Aorta (tissue), 5 donors: Measurements from ENCODE around the gene PLA2G4D. TPM values are rescaled to one million over a fixed set of nuclear protein-coding genes. Genes with fewer than 3 reads are reported as not detected.

Experiments used
- ATAC-seq: fragments of 200-7000 bp; cut with Tn5 transposase; one replicate; pipeline ENCODE4 v1.9.1; 2022; ENCODE audit warnings: moderate library complexity; ENCODE audit not compliant: low FRiP score
- DNase-seq, 2 donors: peaks; one replicate each; pipeline ENCODE4 v3.0.0-alpha.2; 2020
- H3K27ac ChIP-seq, 2 donors: one replicate each; pipeline ENCODE4 v1.5.1; 2013; ENCODE audit warnings: low read length in 2 of 2, mild to moderate bottlenecking in 2 of 2, moderate library complexity in 2 of 2, control low read depth in 1 of 2, inconsistent platforms in 1 of 2, low read depth in 1 of 2
- H3K27me3 ChIP-seq, 2 donors: one replicate each; pipeline ENCODE4 v1.6.1; 2013; ENCODE audit warnings: control low read depth in 1 of 2, low read length in 1 of 2, mild to moderate bottlenecking in 1 of 2, moderate library complexity in 1 of 2; ENCODE audit not compliant: insufficient read depth in 2 of 2, control insufficient read depth in 1 of 2
- H3K36me3 ChIP-seq, 2 donors: one replicate each; pipeline ENCODE4 v1.6.1; 2013; ENCODE audit warnings: control low read depth in 1 of 2, low read length in 1 of 2, mild to moderate bottlenecking in 1 of 2; ENCODE audit not compliant: insufficient read depth in 2 of 2, control insufficient read depth in 1 of 2
- H3K4me1 ChIP-seq, 2 donors: one replicate each; pipeline ENCODE4 v1.6.1; 2013; ENCODE audit warnings: low read length in 2 of 2, control low read depth in 1 of 2, mild to moderate bottlenecking in 1 of 2, moderate library complexity in 1 of 2; ENCODE audit not compliant: insufficient read depth in 2 of 2, control insufficient read depth in 1 of 2
- H3K4me3 ChIP-seq, 2 donors: one replicate each; pipeline ENCODE4 v1.5.1; 2013; ENCODE audit warnings: low read length in 2 of 2, control low read depth in 1 of 2, mild to moderate bottlenecking in 1 of 2
- H3K9me3 ChIP-seq: one replicate; pipeline ENCODE4 v1.6.1; 2013; ENCODE audit warnings: mild to moderate bottlenecking, low read length; ENCODE audit not compliant: control insufficient read depth
- WGBS, 2 donors: extraction: QIAGEN DNeasy Blood & Tissue Kit; methylation state at CpG; one replicate each; pipeline ENCODE4 v1.1.7; 2013; 5-methylcytosine and 5-hydroxymethylcytosine counted together
- intact Hi-C, 2 donors: fragments of 100-400 bp; cut with DNase I; formaldehyde crosslinking; loops; one replicate each; pipeline versions ENCODE4 v1.14.2 to v1.15.0; 2022
- long read RNA-seq, 2 donors: library from polyadenylated mRNA; unstranded; transcript quantifications; one replicate each; pipeline ENCODE4 v2.0.0, GENCODE V29; 2020 to 2021
- polyA plus RNA-seq, 2 donors: library from polyadenylated mRNA; stranded (reverse); fragments of 200-250 nt; gene quantifications; one replicate each; pipeline ENCODE4 v1.2.3, GENCODE V29; 2013
- total RNA-seq, 2 donors: library from RNA; stranded (reverse); fragmentation: NEBNext Ultra II Directional; extraction: Animal tissue kit (Norgen Biotek cat#: 25700); gene quantifications; one replicate each; pipeline ENCODE4 v1.2.1, GENCODE V29; 2021
- donor health status: healthy with polysubstance abuse.
- donor health status: Bipolar disorder and iron deficiency.
- donor health status: DM: no; HTN: no; CAD: no.
- donor health status: DM: no; HTN: no; CAD: no.
- donor health status: DM: yes; HTN: yes; CAD: no.

The PLA2G4D gene, protein sequence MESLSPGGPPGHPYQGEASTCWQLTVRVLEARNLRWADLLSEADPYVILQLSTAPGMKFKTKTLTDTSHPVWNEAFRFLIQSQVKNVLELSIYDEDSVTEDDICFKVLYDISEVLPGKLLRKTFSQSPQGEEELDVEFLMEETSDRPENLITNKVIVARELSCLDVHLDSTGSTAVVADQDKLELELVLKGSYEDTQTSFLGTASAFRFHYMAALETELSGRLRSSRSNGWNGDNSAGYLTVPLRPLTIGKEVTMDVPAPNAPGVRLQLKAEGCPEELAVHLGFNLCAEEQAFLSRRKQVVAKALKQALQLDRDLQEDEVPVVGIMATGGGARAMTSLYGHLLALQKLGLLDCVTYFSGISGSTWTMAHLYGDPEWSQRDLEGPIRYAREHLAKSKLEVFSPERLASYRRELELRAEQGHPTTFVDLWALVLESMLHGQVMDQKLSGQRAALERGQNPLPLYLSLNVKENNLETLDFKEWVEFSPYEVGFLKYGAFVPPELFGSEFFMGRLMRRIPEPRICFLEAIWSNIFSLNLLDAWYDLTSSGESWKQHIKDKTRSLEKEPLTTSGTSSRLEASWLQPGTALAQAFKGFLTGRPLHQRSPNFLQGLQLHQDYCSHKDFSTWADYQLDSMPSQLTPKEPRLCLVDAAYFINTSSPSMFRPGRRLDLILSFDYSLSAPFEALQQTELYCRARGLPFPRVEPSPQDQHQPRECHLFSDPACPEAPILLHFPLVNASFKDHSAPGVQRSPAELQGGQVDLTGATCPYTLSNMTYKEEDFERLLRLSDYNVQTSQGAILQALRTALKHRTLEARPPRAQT
- total RNA-seq (not detected), polyA plus RNA-seq (not detected)
- long read RNA-seq, donor 1 = 0 reads
- long read RNA-seq, donor 2 = 0 reads

DNA sequence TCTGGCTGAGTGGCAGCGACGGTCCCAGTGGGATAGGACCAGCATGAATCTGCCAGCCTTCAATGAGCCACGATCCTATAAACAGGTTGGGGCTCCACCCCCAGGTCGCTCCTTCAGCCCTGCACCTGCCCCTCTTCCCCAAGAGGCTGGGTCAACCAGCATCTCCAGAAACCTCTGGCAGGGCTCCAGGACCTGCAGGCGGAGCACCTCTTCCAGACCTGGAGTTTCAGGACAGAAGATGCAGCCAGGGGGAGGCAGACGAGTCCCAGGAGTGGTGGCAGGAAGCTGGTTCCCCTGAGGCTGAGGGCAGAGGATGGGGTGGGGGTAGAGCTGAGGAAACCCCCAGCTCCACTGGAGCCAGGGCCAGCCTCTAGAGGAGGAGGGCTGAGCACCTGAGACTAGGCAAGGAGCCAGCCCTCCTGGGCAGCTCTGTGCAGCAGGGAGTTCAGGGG is at the start of gene PLA2G4D:
Gene PLA2G4D (minus strand): TSS at position 51 of the 452 bp plus-strand sequence. CDS start 103 bp downstream, outside the sequence.
- Histone ChIP-seq H3K4me3 (no peak within 1 kb of the TSS), H3K9me3 (no peaks in the 10 kb centered on the region), H3K4me1 (no peaks in the 10 kb centered on the region), H3K36me3 (no peaks in the 10 kb centered on the region), H3K27ac (no peak within 1 kb of the TSS), H3K27me3 (no peaks in the 10 kb centered on the region)
- no peak for ATAC-seq
- WGBS, 2 donors = 80 to 81% methylated on average over 6 of the region's 6 CpGs
- no peak for DNase-seq
- intact Hi-C loops = no loop called here

DNA sequence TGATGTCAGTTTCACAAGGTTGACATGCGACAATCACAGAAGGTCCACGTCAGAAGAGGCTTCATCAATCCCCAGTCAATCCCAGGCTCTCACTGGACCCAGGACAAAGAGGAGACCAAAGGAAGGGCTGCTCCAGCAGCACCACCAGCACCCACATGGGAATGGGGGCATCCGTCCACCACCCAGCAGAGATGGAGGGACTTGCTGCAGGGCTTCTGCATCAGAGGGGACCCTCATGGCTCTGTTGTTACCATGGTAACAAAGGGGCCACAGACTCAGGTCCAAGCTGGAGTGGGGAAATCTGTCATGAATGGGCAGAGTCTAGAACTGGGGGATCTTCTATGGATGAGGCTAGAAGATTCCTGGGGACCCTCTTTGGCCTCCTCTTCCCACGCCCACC is 49.0 kb upstream of the PLA2G4D start:
- Histone ChIP-seq H3K4me3 (no peak overlapping the region), H3K36me3 (no peaks in the 10 kb centered on the region), H3K9me3 (no peaks in the 10 kb centered on the region), H3K27ac (no peak overlapping the region), H3K4me1 (no peaks in the 10 kb centered on the region), H3K27me3 (no peaks in the 10 kb centered on the region)
- DNase-seq = peak in 1 of 2 donors; percentile 16
- WGBS, 2 donors = 92 to 96% methylated on average over 4 of the region's 4 CpGs
- ATAC-seq = no peak
- intact Hi-C loops = no loop called here

DNA sequence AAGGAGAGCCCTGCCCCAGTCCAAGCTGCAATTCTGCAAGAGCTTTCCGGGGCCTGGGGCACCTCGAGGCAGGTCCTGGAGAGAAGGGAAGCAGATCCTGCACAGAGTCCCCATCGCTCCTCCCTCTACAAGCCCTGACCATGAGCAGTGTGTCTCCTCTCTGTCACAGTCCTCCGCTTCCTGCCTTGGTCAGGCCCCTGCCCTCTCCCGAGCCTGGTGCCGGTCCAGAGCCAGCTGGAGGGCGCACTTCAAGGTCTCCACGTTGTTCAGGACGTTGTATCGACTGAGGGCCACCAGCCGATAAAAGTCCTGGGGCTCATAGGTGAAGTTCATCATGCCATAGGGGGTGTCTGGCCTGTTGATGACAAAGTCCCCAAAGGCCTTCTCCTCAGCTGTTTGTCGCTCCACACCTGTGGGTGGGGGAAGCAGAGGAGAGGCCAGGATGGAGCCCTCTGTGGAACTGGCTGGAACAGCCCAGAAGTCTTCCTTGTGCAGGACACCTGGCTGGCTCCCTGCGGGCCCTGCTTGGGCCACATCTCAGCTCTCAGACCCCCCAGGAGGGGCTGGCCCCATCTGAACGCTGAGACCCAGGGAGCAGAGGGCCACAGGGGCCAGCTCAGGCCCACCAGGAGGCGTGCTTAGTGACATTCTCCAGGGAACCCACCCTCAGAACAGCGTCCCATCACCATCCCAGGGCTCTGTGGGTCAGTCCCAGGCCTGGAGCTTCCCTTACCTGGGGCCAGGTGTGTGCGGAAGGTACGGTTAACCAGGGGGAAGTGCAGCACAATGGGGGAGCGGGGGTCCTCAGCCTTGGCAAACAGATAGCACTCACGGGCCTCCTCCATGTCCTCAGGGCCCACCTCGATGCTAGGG is 47.7 kb upstream of the PLA2G4D start:
- WGBS, 2 donors = 88% methylated on average over 21 of the region's 21 CpGs
- intact Hi-C loops = no loop called here
- no peak for ATAC-seq

DNA sequence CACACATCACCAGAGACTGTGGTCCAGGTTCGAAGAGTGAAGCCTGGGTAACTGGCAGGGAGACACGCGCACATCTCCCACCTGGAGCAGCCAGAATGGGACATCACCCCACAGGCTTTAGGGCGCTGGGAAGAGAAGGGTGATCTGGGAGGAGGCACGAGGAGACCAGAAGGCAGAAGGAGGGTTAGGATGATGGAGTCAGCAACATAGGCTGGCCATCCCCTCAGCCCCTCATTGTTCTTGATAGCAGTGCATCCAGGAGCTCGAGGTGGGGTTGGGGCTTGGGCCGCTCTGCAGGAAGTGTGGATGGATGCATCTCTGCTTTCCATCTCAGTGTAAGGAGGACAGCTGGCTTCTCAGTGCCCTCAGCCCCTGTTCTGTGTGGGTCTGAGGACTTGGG is 46.9 kb upstream of the PLA2G4D start:
- DNase-seq = no peak
- Histone ChIP-seq H3K9me3 (no peaks in the 10 kb centered on the region), H3K27me3 (no peaks in the 10 kb centered on the region), H3K36me3 (no peaks in the 10 kb centered on the region), H3K27ac (no peak overlapping the region), H3K4me3 (no peak overlapping the region), H3K4me1 (no peaks in the 10 kb centered on the region)
- 88 to 91% methylated on average over 7 of the region's 7 CpGs for WGBS, 2 donors
- intact Hi-C loops = no loop called here
- ATAC-seq = no peak

More for the DNA sequence above, 47.7 kb upstream of the PLA2G4D start:
- H3K4me1 ChIP-seq = no peaks in the 10 kb centered on the region
- H3K27me3 ChIP-seq = no peaks in the 10 kb centered on the region
- DNase-seq = peak; percentile 17 to 63
- no peaks in the 10 kb centered on the region for H3K9me3 ChIP-seq
- no peaks in the 10 kb centered on the region for H3K36me3 ChIP-seq
- H3K4me3 ChIP-seq = no peak overlapping the region
- no peak overlapping the region for H3K27ac ChIP-seq

DNA sequence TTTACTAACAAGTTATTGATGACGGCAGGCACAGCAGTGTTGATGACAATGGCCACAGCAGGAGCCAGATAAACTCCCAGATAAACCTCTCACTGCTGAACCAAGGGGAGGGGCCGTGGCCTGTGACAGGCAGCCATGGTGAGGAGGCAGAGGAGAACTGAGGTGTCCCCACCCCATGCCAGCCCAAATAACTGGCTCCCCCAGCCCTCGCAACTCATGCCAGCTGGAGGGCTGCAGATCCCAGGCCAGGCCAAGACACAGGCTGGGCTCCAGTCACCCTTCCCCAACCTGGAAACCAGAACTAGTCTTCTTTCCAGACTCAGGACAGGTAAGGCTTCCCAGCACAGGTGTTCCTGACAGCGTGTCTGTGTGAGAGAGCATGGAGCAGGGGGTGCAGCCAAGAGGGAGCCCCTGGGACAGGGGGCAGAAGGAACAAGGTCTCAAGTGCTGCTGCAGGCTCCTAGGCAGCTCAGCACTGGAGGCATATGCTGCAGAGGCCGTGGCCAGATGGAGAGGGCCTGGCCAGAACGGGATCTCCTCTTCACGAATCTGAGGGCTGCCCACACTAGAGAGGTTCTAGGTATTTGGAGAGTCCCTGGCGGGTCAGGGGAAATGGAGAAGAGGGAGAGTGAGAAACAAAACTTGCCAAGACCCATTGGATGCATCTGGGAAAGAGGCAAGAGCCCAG is 46.2 kb upstream of the PLA2G4D start:
- intact Hi-C loops = no loop called here
- Histone ChIP-seq H3K36me3 (no peaks in the 10 kb centered on the region), H3K4me1 (no peaks in the 10 kb centered on the region), H3K27me3 (no peaks in the 10 kb centered on the region), H3K9me3 (no peaks in the 10 kb centered on the region), H3K27ac (no peak overlapping the region), H3K4me3 (no peak overlapping the region)
- ATAC-seq (no peak), DNase-seq (no peak)
- WGBS, 2 donors = 84 to 90% methylated on average over 8 of the region's 8 CpGs

DNA sequence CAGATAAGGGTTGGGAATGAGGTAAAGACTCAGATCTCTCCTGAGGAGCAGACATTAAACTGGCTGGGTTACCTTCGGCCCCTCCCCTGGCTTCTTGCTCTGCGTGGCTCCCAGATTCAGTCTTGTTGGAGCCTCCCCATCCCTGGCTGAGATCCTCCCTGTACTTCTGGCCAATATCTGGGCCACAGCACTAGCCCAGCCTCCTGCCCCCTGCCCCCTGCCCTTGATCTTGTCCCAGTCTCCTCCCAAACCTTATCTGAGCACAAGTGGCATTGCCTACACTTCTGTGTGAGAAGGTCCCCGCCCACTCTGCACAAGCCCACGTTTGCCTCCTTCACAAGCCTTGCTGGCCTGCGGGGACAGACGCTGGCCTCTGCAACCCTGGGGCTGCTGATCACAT is 45.2 kb upstream of the PLA2G4D start:
- no peaks in the 10 kb centered on the region for H3K9me3 ChIP-seq
- no peaks in the 10 kb centered on the region for H3K4me1 ChIP-seq
- peak in 1 of 2 donors; percentile 69 for DNase-seq
- no peak overlapping the region for H3K4me3 ChIP-seq
- H3K27me3 ChIP-seq = no peaks in the 10 kb centered on the region
- no peaks in the 10 kb centered on the region for H3K36me3 ChIP-seq
- 73 to 78% methylated on average over 6 of the region's 6 CpGs for WGBS, 2 donors
- intact Hi-C loops = loop anchor here (5.0 to 10.0 kb wide), 2 partner anchors 72 to 155 kb away; no protein-coding TSS in a partner anchor
- H3K27ac ChIP-seq = no peak overlapping the region
- ATAC-seq = no peak

DNA sequence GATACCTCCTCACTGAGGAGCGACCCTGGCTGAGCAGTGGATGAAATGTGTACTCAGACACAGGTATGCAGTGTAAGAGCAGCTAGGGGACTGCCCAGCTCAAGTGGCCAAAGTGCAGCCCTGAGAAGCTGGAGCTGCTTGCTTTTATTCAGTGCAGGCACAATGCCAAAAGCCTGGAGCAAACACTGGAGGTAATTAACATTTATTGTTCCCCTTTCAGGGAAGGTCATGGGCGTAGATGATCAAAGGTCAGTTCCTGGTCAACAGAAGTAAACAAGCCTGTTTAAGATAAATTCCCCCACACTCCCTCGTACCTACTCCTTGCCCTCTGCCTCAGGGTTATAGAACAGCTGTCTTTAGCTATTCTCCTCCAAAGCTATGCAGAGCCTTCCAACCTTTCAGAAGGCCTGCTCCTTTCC is 44.6 kb upstream of the PLA2G4D start:
- Histone ChIP-seq H3K27me3 (no peaks in the 10 kb centered on the region), H3K4me1 (no peaks in the 10 kb centered on the region), H3K9me3 (no peaks in the 10 kb centered on the region), H3K27ac (no peak overlapping the region), H3K4me3 (no peak overlapping the region), H3K36me3 (no peaks in the 10 kb centered on the region)
- no peak for ATAC-seq
- peak in 1 of 2 donors; percentile 34 for DNase-seq
- intact Hi-C loops = loop anchor here (5.0 to 10.0 kb wide), 2 partner anchors 72 to 154 kb away; no protein-coding TSS in a partner anchor
- 80 to 81% methylated on average over 3 of the region's 3 CpGs for WGBS, 2 donors
